SIG-M5 treated with dmso at 0.1 percent for 504 hours (cell line): ENCODE measurements around the gene MTERF2.
"Not testable (repeated sequence)": the region's sequence is repeated elsewhere in the genome, so short reads cannot be mapped to it uniquely, and the experiment has no call there.

ENCODE experiments used
- DNase-seq: peaks from one replicate; lab custom pipeline; 2025; ENCODE audit not compliant: unreplicated experiment; lab: John Stamatoyannopoulos, UW

MTERF2 gene, protein sequence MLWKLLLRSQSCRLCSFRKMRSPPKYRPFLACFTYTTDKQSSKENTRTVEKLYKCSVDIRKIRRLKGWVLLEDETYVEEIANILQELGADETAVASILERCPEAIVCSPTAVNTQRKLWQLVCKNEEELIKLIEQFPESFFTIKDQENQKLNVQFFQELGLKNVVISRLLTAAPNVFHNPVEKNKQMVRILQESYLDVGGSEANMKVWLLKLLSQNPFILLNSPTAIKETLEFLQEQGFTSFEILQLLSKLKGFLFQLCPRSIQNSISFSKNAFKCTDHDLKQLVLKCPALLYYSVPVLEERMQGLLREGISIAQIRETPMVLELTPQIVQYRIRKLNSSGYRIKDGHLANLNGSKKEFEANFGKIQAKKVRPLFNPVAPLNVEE

DNA sequence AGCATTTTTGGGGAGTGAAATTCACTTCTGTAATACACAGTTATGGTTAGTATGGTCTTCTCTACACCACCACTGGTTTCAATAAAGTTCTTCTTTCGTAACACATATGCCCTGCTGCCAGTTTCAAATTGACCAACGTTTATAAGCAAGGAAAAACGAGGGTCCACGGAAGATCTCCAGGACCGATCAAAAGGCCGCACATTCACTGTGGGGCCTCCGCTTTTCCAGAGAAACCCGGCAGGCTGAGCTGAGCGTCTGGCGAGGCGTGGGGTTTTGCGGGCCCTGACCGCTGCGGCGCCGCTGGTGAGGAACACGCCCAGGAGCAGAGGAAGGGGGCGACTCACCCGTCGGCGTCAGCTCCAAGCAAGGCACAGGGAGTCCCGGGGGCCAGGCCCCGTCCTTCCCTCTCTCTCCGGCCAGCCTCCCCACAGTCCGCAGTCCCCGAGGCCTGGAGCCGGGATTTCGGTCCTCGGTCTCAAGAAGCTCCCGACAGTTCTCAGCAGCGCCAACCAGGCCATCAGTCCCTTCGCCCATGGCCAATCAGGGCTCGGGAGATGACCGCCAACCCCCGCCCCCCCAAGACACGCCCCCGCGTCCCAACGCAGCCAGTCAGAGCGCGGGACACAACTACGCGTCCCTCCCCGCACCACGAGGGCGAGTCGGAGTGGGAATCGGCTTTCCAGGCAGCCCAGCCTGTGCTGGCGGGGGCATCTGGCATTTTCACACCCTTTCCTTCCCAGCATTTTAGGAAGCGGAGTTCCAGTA is at the start of gene MTERF2:
TSS of gene MTERF2 (minus strand) at position 522 of the 765 bp plus-strand sequence. CDS start 8,432 bp downstream, outside the sequence.
- DNase-seq = peak; percentile 89

DNA sequence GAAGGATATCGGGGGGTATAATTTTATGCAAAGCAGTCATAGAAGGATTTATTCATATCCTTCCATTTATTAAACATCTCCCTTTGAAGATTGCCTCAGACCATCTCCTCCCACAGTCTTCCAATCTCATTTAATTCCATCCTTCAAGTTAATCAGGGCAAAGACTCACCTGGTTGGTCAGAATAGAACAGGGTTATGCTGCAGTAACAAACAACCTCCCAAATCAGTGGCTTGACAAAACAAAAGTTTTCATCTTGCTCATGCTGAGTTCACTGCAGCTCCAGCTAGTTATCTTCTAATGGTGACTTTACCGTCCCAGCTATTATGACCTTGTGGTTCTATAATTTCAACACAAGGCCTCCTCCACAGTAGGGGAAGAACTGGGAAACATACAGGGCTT is 48.8 kb upstream of the MTERF2 start:
- DNase-seq = peak; percentile 1

DNA sequence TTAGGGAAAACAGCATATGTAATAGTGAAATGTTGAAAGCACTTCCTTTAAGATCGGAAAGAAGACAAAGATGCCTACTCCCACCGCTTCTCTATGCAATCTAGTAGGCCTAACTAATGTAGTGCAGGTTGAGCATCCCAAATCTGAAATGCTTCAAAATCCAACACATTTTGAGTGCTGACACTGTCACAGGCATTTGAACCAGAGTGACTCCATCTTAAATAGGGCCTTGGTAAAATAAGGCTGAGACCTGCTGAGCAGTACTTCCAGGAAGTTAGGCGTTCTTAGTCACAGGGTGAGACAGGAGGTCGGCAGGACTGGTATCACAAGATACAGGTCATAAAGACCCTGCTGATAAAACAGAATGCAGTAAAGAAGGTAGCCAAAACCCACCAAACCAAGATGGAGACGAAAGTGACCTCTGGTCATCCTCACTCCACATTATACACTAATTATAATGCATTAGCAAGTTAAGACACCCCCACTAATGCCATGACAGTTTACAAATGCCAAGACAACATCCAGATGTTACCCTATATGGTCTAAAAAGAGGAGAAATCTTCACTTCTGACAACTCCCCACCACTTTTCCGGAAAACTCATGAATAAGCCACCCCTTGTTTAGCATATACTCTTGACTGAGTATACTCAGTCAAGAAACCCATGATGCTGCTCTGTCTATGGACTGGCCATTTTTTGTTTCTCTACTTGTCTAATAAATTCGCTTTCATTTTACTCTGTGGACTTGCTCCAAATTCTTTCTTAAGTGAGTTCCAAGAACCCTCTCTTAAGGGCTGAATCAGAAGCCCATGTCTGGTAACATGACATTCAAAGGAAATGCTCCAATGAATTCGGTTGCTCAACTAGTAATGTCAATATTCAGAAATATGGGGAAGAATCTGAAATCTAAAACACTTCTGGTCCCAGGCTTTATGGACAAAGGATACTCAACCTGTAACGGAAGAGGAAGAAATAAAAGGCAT is 47.1 kb upstream of the MTERF2 start:
- DNase-seq = no peak

DNA sequence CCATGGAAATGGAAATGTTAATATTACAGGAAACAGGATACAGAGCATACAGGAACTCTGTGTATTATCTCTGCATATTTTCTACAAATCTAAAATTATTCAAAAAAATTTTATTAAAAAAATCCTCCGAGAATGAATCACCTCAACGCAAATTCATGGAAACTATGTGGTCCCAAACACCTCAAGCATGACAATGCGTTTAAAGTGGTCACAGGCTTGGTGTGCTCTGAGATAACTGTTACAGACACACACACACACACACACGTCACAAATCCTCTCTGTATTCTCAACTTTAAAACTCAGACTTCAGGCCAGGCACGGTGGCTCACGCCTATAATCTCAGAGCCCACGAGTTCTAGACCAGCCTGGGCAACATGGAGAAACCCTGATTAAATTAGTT is 45.3 kb upstream of the MTERF2 start:
- DNase-seq = no peak

DNA sequence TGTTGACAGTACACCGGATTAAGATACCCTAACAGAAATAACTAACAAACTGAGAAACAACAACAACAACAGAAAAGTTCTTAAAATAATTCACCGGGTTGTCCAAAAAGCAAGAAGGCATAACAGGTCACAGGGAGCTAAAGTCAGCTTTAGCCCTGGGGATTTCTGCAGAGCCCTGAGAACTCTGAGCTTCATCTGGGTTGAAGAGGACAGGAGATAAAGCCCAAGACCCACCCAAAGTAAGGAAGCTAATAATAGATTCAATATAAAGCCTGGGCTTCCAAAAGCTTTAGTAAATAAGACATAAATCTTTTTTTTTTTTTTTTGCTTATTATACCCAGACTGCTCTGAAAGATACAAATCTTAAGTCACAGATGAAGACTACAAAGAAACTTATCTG is 44.1 kb upstream of the MTERF2 start:
- no peak for DNase-seq

DNA sequence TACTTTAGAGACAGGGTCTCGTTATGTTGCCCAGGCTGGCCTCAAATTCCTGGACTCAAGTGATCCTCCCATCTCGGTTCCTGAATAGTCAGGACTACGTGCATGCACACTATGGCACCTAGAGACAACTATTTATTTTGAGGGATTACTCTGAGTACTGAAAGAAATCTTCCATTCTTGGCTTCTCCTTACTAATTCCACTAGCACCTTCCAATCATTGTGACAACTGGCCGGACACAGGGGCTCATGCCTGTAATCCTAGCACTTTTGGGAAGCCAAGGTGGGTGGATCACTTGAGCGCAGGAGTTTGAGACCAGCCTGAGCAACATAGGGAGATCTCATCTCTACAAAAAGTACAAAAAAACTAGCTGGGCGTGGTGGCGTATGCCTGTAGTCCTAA is 42.1 kb upstream of the MTERF2 start:
- DNase-seq = no peak

DNA sequence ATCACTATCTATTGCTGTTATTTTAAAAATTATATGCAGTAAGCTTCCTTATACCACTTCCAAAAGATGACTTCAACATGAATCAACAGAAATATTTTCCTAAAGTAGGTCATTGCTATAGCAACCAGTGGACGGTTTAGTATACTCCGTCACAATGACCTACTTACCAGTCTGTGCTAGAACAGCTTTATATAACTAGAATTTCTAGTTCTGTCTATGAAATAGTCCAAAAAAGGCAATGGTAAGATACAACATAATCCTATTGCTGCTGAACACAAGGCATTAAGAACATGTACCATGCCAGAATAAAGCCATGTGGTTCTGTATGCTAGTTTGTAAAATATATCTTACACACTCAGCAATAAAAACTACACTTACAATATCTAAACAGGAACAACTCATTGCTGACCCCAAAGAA is 40.7 kb upstream of the MTERF2 start:
- peak; percentile 68 for DNase-seq

DNA sequence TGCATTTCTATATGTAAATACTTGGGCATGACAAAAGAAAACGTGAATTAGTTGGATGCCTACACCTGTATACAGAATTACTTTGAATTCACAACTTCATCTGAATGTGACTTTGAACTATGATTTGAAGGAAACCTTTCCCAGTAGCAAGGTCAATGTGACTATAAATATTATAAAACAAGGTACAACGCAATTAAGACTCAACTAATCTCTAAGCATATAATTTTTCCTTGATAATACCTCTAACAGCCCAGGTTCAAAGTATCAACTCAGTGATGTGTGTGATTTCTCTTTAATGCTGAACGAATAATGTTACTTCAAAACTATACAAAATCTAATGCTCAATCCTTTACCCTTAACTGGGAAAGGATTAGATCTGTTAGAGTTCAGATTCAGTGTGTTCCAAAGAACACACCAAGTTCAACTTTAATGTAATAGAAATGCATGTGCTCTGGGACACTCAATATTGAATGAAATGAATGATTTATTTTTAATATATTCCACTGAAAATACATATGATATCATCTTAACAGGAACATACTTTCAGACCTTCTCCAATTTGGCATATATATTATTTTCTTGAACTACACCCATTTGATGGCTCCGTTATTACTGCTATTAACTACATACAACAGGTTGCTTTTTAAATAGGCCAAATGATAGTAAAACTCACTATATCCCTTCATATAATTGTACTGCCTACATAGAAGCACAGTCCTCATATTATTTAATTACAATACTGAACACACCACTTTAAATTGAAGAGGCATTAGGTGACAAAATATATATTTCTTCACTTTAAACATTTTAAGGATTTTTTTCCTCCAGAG is 40.1 kb upstream of the MTERF2 start:
- no peak for DNase-seq

DNA sequence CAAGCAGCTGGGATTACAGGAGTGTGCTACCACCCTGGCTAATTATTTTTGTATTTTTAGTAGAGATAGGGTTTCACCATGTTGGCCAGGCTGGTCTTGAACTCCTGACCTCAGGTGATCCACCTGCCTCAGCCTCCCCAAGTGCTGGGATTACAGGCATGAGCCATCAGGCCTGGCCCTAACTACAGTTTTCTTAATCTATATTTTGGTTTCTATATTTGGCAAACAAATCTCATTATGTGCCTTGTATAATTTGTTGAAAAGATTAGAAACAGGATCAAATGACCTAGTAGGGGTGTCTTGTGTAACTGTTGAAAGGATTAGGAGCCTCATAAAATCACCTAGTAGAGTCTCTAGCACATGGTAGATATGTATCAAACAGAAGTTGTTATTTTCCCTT is 39.4 kb upstream of the MTERF2 start:
- DNase-seq = not testable (repeated sequence)

DNA sequence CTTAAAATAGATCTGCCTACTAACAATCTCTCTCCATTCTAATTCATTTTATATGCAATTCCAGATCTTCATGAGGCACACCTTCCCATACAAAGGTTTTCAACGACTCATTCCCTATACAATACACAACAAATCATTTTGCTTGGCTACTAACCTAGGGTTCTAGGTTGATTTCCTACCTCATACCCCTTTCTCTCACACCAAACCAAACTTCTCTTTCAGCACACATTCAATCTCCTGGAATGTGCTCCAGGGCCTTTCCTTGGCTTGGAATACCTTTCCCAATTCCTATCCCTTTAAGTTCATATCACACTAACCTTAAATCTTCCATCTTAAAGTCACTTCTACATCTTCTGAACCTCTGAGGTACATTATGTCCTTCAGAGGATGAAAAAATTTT is 38.7 kb upstream of the MTERF2 start:
- no peak for DNase-seq

DNA sequence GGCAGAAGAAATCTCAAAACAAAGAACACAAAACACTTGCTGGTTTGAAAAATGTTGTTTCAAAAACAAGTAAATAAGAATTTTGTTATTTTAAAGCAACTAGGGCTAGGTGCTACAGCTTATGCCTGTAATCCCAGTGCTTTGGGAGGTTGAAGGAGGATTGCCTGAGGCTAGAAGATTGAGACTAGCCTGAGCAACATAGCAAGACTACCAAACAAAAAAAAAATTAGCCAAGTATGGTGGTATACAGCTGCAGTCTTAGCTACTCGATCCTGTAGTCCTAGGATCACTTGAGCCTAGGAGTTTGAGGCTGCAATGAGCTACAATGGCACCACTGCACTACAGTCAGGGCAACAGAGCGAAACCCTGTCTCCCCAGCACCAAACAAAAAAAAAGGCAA is 32.6 kb upstream of the MTERF2 start:
- no peak for DNase-seq

DNA sequence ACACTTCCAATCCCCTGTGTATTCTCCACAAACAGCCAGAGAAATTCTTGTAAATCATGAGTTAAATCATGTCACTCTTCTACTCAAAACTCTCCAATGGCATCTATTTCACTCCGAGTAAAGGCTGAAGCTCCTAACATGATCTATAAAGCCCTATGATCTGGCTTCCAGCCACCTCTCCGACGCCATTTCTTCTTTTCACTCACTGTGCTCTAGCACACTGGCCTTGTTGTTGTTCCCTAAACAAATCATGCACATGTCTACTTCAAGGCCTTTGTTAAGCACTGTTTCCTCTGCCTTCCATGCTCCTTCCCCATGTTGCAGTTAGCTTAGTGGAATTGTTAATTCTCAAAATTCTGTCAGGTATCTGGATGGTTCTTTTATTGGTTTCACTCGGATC is 30.1 kb upstream of the MTERF2 start:
- DNase-seq = no peak

DNA sequence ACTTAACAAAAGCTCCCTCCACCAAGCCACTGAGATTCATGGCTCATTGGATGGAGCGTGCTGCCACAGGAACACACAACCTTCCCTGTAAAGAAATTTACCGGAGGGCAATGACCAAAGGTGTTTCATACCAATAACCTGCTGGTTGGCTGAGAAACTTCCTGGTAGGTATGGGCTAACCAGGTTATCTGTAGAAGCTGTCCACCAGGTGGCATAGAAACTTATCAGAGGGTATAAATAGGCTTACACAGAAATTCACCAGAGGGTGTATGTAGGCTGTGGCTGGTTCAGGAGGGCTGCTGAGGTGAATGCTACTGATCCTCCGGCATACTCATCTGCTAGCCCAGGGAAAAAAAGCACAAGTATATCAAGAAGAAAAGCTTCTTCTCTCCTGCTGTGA is 27.1 kb upstream of the MTERF2 start:
- DNase-seq = peak; percentile 29

DNA sequence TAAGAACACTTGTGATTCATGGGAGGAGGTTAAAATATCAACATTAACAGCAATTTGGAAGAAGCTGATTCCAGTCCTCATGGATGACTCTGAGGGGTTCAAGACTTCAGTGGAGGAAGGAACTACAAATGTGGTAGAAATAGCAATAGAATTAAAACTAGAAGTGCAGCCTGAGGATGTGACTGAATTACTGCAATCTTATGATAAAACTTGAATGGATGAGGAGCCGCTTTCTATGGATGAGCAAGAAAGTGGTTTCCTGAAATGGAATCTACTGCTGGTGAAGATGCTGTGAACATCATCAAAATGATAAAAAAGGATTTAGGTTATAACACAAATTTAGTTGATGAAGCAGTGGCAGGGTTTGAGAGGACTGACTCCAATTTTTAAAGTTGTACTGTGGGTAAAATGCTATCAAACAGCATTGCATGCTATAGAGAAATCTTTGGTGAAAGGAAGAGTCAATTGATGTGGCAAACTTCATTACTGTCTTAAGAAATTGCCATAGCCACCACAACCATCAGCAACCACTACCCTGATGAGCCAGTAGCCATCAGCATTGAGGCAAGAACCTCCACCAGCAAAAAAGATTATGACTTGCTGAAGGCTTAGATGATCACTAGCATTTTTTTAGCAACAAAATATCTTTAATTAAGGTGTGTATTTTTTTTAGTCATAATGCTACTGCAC is 25.9 kb upstream of the MTERF2 start:
- no peak for DNase-seq

DNA sequence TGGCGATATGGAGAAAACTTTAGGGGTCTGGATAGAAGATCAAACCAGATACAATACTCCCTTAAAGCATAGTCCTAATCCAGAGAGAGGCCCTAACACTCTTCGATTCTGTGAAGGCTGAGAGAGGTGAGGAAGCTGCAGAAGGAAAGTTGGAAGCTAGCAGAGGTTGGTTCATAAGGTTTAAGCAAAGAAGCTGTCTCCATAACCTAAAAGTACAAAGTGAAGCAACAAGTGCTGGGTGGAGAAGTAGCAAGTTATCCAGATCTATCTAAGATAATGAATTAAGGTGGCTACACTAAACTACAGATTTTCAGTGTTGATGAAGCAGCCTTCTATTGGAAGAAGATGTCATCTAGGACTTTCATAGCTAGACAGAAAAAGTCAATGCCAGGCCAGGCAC is 24.6 kb upstream of the MTERF2 start:
- DNase-seq = no peak

DNA sequence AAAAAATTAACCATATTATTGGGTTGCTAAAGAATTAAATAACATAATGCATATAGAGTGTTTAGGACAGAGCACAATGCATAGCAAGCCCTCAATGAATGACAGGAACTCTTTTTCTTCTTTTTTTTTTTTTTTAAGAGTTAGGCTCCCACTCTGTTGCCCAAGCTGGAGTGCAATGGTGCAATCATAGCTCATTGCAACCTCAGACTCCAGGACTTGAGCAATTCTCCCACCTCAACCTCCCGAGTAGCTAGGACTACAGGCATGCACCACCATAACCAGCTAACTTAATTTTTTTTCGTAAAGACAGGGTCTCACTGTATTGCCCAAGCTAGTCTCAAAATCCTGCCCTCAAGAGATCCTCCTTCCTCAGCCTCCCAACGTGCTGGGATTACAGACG is 20.5 kb upstream of the MTERF2 start:
- DNase-seq = peak; percentile 27

DNA sequence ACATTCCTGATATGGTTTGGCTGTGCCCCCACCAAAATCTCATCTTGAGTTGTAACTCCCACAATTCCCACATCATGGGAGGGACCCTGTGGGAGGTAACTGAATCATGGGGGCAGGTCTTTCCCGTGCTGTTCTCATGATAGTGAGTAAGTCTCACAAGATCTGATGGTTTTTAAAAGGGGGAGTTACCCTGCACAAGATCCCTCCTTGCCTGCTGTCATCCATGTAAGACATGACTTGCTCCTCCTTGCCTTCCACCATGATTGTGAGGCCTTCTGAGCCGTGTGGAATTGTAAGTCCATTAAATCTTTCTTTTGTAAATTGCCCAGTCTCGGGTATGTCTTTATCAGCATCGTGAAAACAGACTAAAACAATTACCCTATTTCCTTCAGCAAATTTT is 15.7 kb upstream of the MTERF2 start:
- DNase-seq = not testable (repeated sequence)

DNA sequence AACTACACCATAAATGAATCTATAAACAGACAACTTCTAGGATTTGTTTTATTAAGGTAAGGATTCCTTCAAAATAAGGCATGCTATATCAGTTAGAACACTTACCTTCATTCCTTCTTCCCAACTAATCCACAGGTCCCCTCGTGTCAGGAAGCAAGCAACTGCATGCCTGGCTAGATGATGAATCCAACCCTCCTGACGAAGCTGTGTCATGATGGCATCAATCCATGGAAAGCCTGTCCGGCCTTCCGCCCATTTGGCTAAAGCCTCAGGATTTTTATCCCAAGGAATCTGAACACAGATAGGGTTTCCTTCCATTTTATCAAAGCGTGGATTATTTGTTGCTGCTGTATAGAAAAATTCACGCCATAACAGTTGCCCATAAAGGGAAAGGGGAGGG is 12.5 kb upstream of the MTERF2 start:
- no peak for DNase-seq

DNA sequence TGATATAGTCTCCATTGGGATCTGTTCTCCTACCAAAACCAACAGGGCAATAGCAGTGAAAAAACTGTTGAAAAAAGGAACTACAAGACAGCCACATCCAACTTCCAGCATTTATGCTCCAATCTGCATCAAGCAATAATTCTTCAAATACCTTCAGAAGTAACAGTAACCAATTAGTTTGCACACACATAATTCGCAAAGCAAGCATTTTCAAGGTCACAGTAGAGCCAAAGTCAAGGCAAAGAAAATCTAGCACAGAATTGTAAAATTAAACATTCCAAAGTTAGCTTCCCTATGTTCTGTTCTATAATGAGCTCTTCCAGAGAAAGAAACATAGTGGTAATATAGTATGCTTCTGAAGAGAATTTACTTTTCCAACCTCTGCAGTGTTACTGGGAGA is 11.0 kb upstream of the MTERF2 start:
- no peak for DNase-seq

DNA sequence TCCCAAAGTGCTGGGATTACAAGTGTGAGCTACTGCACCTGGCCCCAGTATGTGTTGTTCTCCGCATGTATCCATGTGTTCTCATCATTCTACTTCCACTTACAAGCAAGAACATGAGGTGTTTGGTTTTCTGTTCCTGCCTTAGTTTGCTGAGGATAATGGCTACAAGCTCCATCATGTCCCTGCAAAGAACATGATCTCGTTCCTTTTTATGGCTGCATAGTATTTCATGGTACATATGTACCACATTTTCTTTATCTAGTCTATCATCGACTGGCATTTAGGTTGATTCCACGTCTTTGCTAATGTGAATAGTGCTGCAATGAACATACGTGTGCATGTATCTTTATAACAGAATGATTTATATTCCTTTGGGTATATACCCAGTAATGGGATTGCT is 9.2 kb upstream of the MTERF2 start:
- not testable (repeated sequence) for DNase-seq
